ENCODE data around the gene MAPK1.

GRCh38 chr22:21711851-21712250 lies 155.6 kb downstream of the MAPK1 start:
- TF ChIP-seq CTCF (conservative IDR thresholded peaks at IDR 0.05 in 1 of 2, IDR thresholded peaks at IDR 0.05 in 1 of 2; ENCODE audit: low read depth in 1 of 2, low read length in 2 of 2) (no peak), EZH2 (IDR thresholded peaks at IDR 0.05; ENCODE audit: low read length, missing control alignments) (no peak)

All from fibroblast of lung (primary cell).